Endodermal cell (in vitro differentiated cells): ENCODE data around the gene AGO3. TPM values are rescaled to one million over a fixed set of nuclear protein-coding genes. Genes with fewer than 3 reads are reported as not detected.
"Not testable (repeated sequence)": the region's sequence is repeated elsewhere in the genome, so short reads cannot be mapped to it uniquely, and the experiment has no call there.

ENCODE experiments used
- DNase-seq: peaks from one replicate; pipeline ENCODE4 v3.0.0-alpha.2; 2017
- H3K27ac ChIP-seq: 2 replicates; pipeline ENCODE4 v1.5.1; 2013; ENCODE audit warnings: mild to moderate bottlenecking, low read depth, low read length, moderate library complexity
- H3K27me3 ChIP-seq: 2 replicates; pipeline ENCODE4 v1.6.1; 2013; ENCODE audit warnings: mild to moderate bottlenecking, low read length, moderate library complexity; ENCODE audit not compliant: insufficient read depth, control insufficient read depth, poor library complexity, severe bottlenecking
- H3K36me3 ChIP-seq: 2 replicates; pipeline ENCODE4 v1.7.0; 2013; ENCODE audit warnings: mild to moderate bottlenecking, low read length, moderate library complexity; ENCODE audit not compliant: control insufficient read depth, insufficient read depth
- H3K4me1 ChIP-seq: one replicate; pipeline ENCODE4 v1.7.0; 2013; ENCODE audit warnings: low read length; ENCODE audit not compliant: control insufficient read depth, insufficient read depth
- H3K4me3 ChIP-seq: 2 replicates; pipeline ENCODE4 v1.5.1; 2013; ENCODE audit warnings: mild to moderate bottlenecking, low read length, moderate library complexity
- H3K9ac ChIP-seq: 2 replicates; pipeline ENCODE4 v1.6.1; 2013; ENCODE audit warnings: mild to moderate bottlenecking, low read length, moderate library complexity; ENCODE audit not compliant: poor library complexity, severe bottlenecking; ENCODE audit errors: extremely low read depth
- H3K9me3 ChIP-seq: 2 replicates; pipeline ENCODE4 v1.6.1; 2013; ENCODE audit warnings: mild to moderate bottlenecking, low read length, moderate library complexity; ENCODE audit not compliant: control insufficient read depth
- H3K27ac Mint-ChIP-seq: 2 replicates; pipeline ENCODE4 v1.8.0; 2020; ENCODE audit warnings: mixed read lengths
- H3K27me3 Mint-ChIP-seq: 2 replicates; pipeline ENCODE4 v1.8.0; 2021; ENCODE audit warnings: mild to moderate bottlenecking, mixed read lengths; ENCODE audit not compliant: insufficient read depth
- H3K36me3 Mint-ChIP-seq: 2 replicates; pipeline ENCODE4 v1.8.0; 2020; ENCODE audit warnings: low read depth, mixed read lengths
- H3K4me1 Mint-ChIP-seq: 2 replicates; pipeline ENCODE4 v1.8.0; 2020; ENCODE audit warnings: mixed read lengths
- H3K4me3 Mint-ChIP-seq: 2 replicates; pipeline ENCODE4 v1.8.0; 2020; ENCODE audit warnings: mild to moderate bottlenecking, moderate library complexity, mixed read lengths
- H3K9me3 Mint-ChIP-seq: 2 replicates; pipeline ENCODE4 v1.8.0; 2020; ENCODE audit warnings: mild to moderate bottlenecking, mixed read lengths
- WGBS, 2 experiments: methylation state at CpG; one replicate each; pipeline versions ENCODE4 v1.1.5 to v1.1.7; 2013; ENCODE audit warnings: missing lambda C conversion rate in 2 of 2, mixed read lengths in 1 of 2; ENCODE audit not compliant: insufficient coverage in 1 of 2, insufficient read length in 1 of 2; 5-methylcytosine and 5-hydroxymethylcytosine counted together
- total RNA-seq, 2 donors: library from RNA; stranded (reverse); fragmentation: NEBNext Ultra II Directional in 1 of 2; extraction: Animal tissue kit (Norgen Biotek cat#: 25700) in 1 of 2; gene quantifications; 2 replicates in 1 of 2; 3 replicates in 1 of 2; pipeline ENCODE4 v1.2.1, GENCODE V29; 2021
- TF ChIP-seq, protein P1 (sequence below): fragments of 200-600 bp; sonication (generic); conservative IDR thresholded peaks from 2 replicates; pipeline ENCODE4 v1.5.0; 2021; ENCODE audit warnings: antibody characterized with exemption, mild to moderate bottlenecking

The AGO3 gene
- total RNA-seq, 2 donors from 2014 or later: 32.8 to 39.8 TPM

DNA sequence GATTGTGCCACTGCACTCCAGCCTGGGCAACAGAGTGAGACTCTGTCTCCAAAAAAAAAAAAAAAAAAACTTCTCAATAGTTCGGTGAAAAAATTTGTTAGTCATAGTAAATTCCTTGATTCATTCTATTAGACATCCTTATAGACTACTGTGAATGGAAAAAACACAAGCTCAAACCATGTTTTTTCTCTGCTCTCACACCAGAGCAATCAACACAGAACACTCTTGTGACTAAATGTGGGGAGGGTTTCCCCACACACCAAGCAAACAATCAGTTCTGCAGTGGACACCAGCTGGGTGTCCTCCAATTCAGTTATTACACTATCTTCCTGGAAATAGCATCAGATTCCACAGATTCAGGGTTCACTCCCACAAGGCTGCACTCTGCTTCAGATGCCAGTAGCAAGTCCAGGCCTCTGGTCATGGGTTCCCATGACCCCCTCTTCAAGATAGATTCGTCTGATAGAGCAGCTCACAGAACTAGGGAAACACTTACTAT, 83.9 kb downstream of the AGO3 start:
- Mint-ChIP-seq H3K27ac (no peak overlapping the region), H3K9me3 (no peaks in the 10 kb centered on the region), H3K27me3 (no peaks in the 10 kb centered on the region), H3K36me3 (peaks cover 43% of the 10 kb centered on the region), H3K4me1 (no peaks in the 10 kb centered on the region), H3K4me3 (no peak overlapping the region)
- DNase-seq: no peak
- WGBS, 2 experiments: 90% methylated on average over 1 of the region's 2 CpGs; no CpG with 5 or more reads in 1 of the 2 experiments
- H3K36me3 ChIP-seq: peaks cover 44% of the 10 kb centered on the region
- no peak overlapping the region for H3K9ac ChIP-seq
- H3K27ac ChIP-seq: no peak overlapping the region
- TF ChIP-seq, protein P1, sequence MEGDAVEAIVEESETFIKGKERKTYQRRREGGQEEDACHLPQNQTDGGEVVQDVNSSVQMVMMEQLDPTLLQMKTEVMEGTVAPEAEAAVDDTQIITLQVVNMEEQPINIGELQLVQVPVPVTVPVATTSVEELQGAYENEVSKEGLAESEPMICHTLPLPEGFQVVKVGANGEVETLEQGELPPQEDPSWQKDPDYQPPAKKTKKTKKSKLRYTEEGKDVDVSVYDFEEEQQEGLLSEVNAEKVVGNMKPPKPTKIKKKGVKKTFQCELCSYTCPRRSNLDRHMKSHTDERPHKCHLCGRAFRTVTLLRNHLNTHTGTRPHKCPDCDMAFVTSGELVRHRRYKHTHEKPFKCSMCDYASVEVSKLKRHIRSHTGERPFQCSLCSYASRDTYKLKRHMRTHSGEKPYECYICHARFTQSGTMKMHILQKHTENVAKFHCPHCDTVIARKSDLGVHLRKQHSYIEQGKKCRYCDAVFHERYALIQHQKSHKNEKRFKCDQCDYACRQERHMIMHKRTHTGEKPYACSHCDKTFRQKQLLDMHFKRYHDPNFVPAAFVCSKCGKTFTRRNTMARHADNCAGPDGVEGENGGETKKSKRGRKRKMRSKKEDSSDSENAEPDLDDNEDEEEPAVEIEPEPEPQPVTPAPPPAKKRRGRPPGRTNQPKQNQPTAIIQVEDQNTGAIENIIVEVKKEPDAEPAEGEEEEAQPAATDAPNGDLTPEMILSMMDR: no peak
- H3K27me3 ChIP-seq: no peaks in the 10 kb centered on the region
- no peak overlapping the region for H3K4me3 ChIP-seq
- no peaks in the 10 kb centered on the region for H3K4me1 ChIP-seq
- H3K9me3 ChIP-seq: no peaks in the 10 kb centered on the region

DNA sequence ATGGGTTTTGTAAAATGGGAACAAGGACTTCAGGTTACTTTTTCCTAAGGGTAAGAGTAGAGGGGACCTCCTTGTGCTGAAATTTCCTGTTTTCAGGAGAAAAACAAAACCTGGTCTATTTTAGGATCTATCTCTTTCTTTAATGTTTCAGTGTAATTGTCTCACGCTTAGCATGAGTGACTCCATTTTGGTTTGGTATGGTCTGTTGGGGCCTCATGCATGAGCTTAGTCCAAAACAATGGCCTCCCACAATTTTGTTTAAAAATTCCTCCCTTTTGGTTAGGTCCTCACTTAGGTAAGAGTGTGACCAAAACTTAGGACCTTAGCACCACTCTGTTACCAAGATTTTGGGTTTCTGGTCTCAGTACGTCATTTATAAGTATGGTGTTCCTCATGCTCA, 85.8 kb downstream of the AGO3 start:
- WGBS, 2 experiments: 95 to 100% methylated on average over 2 of the region's 2 CpGs
- TF ChIP-seq, protein P1: no peak

DNA sequence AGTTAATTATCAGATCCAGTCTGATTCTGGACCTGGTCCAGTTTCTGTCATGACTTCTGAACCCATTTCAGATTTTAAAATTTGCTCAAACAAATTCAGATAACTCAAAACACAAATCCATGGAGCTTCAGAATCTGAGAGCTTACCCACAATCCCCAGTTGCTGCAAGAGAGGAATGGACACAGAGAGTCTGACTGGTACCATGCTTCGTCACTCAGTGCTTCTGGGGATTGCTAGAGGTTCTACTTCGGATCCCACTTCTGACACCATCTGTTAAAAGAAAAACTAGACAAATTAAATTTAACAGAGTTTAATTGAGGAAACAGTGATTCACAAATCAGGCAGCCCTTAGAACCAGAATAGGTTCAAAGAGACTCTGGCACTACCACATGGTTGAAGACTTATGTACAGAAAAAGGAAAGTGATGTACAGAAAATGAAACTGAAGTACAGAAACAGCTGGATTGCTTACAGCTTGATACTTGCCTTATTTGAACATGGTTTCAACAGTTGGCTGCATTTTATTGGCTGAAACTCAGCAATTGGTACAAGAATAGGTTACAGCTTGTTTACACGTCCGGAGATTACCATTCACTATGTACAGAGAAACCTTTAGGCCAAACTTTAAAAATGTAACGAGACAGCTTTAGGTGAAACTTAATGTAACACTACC, 92.3 kb downstream of the AGO3 start:
- no peak overlapping the region for H3K9ac ChIP-seq
- no peak overlapping the region for H3K27ac ChIP-seq
- H3K27me3 Mint-ChIP-seq: no peaks in the 10 kb centered on the region
- no peaks in the 10 kb centered on the region for H3K27me3 ChIP-seq
- H3K4me1 ChIP-seq: no peaks in the 10 kb centered on the region
- TF ChIP-seq, protein P1: no peak
- H3K36me3 Mint-ChIP-seq: peaks cover 62% of the 10 kb centered on the region
- no peak overlapping the region for H3K27ac Mint-ChIP-seq
- peaks cover 7% of the 10 kb centered on the region for H3K9me3 Mint-ChIP-seq
- 92 to 93% methylated on average over 4 to 5 of the region's 5 CpGs for WGBS, 2 experiments
- H3K4me3 ChIP-seq: no peak overlapping the region
- no peak overlapping the region for H3K4me3 Mint-ChIP-seq
- H3K4me1 Mint-ChIP-seq: no peaks in the 10 kb centered on the region
- peaks cover 5% of the 10 kb centered on the region for H3K9me3 ChIP-seq
- DNase-seq: no peak
- H3K36me3 ChIP-seq: peaks cover 52% of the 10 kb centered on the region

More for the DNA sequence above, 85.8 kb downstream of the AGO3 start:
- H3K36me3 ChIP-seq: peaks cover 44% of the 10 kb centered on the region
- Mint-ChIP-seq H3K36me3 (peaks cover 42% of the 10 kb centered on the region), H3K4me3 (no peak overlapping the region), H3K4me1 (no peaks in the 10 kb centered on the region), H3K9me3 (no peaks in the 10 kb centered on the region), H3K27me3 (no peaks in the 10 kb centered on the region), H3K27ac (no peak overlapping the region)
- DNase-seq: no peak
- no peaks in the 10 kb centered on the region for H3K9me3 ChIP-seq
- H3K27ac ChIP-seq: no peak overlapping the region
- no peaks in the 10 kb centered on the region for H3K4me1 ChIP-seq
- no peaks in the 10 kb centered on the region for H3K27me3 ChIP-seq
- H3K9ac ChIP-seq: no peak overlapping the region
- H3K4me3 ChIP-seq: no peak overlapping the region

DNA sequence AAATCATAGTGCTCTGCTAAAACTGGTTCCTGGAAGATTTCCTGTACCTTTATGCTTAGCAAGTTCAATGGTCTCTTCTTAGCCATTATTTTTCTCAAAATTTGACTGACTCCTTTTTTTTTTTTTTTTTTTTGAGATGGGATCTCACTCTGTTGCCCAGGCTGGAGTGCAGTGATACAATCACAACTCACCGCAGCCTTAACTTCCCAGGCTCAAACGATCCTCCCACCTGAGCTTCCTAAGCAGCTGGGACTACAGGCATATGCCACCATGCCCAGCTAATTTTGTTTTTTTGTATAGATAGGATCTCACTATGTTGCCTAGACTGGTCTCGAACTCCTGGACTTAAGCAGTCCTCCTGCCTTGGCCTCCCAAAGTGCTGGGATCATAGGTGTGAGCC, 93.1 kb downstream of the AGO3 start:
- 92 to 95% methylated on average over 2 to 3 of the region's 3 CpGs for WGBS, 2 experiments
- not testable (repeated sequence) for H3K27me3 ChIP-seq, H3K4me3 ChIP-seq, H3K27ac ChIP-seq, DNase-seq, H3K9ac ChIP-seq, H3K4me1 Mint-ChIP-seq, H3K4me1 ChIP-seq, H3K27me3 Mint-ChIP-seq, H3K9me3 ChIP-seq, H3K27ac Mint-ChIP-seq, H3K4me3 Mint-ChIP-seq
- Mint-ChIP-seq H3K9me3 (peaks cover 11% of the 10 kb centered on the region), H3K36me3 (peaks cover 62% of the 10 kb centered on the region)
- peaks cover 52% of the 10 kb centered on the region for H3K36me3 ChIP-seq
